Neural progenitor cell (in vitro differentiated cells): ENCODE measurements around the gene SCYGR4. TPM values are rescaled to one million over a fixed set of nuclear protein-coding genes. Genes with fewer than 3 reads are reported as not detected.

Experiments
- total RNA-seq: library from RNA; depleted of rRNA; stranded (reverse); fragments of >200 nt; gene quantifications from 2 replicates; pipeline ENCODE4 v1.2.3, GENCODE V29; 2015; ENCODE audit warnings: low replicate concordance

The SCYGR4 gene
- total RNA-seq, 1 donor from 2014 or later = not detected

Other genes with a start within 250 kb of the SCYGR4 start
- not detected in 2 replicates for gene TM4SF20, start 238.2 kb upstream of the SCYGR4 start, total RNA-seq
- not detected in 2 replicates for gene SCYGR1, start 229.5 kb upstream of the SCYGR4 start, total RNA-seq
- 84.8 and 96.4 TPM in 2 replicates for gene AGFG1, start 145.3 kb upstream of the SCYGR4 start, total RNA-seq
- gene SCYGR2, start 18.6 kb upstream of the SCYGR4 start, total RNA-seq = not detected in 2 replicates
- gene SCYGR3, start 2.7 kb upstream of the SCYGR4 start, total RNA-seq = not detected in 2 replicates
- gene SCYGR5, start 49.3 kb downstream of the SCYGR4 start, total RNA-seq = not detected in 2 replicates
- 0.96 and 1.6 TPM in 2 replicates for gene SLC19A3, start 100.5 kb downstream of the SCYGR4 start, total RNA-seq
- gene SCYGR6, start 107.3 kb downstream of the SCYGR4 start, total RNA-seq = not detected in 2 replicates
- not detected in 2 replicates for gene SCYGR7, start 110.8 kb downstream of the SCYGR4 start, total RNA-seq
- gene SCYGR8, start 128.4 kb downstream of the SCYGR4 start, total RNA-seq = not detected in 2 replicates
- not detected in 2 replicates for gene CCL20, start 196.3 kb downstream of the SCYGR4 start, total RNA-seq